Putamen (tissue), 1 donor: ENCODE data around the gene COG7.
"Not testable (repeated sequence)": the region's sequence is repeated elsewhere in the genome, so short reads cannot be mapped to it uniquely, and the experiment has no call there.

ENCODE experiments used
- DNase-seq: peaks from one replicate; pipeline ENCODE4 v3.0.0-alpha.2; 2016; ENCODE audit warnings: low spot score

The COG7 gene

DNA sequence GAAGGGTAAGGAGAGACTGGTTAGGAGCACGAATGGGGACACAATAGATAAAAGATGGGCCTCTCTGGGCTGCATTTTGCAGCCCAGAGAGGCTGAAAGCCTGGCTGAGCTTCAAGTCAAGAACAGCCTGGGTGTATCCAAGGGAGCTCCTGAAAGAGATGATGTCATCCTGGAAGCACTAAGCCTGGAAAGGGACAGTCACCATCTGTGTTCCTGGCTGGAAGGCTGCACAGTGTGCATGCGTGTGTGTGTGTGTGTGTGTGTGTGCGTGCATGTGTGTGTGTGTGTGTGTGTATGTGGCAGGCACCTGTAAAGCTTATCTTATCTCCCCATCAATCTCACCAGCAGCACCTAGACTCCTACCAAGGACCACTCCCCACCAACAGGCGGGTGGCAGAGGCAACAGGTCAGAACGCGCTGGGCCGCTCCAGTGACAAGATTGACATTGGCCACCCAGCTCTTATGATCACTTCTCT is 44.1 kb downstream of the COG7 start:
- no peak for DNase-seq

- DNase-seq: no peak
These were observed 44.7 kb downstream of the COG7 start for GRCh38 chr16:23408242-23408822.

- no peak for DNase-seq
These were observed 45.4 kb downstream of the COG7 start for GRCh38 chr16:23407436-23408127.

GRCh38 chr16:23406546-23407240 is 46.3 kb downstream of the COG7 start:
- DNase-seq: no peak

DNA sequence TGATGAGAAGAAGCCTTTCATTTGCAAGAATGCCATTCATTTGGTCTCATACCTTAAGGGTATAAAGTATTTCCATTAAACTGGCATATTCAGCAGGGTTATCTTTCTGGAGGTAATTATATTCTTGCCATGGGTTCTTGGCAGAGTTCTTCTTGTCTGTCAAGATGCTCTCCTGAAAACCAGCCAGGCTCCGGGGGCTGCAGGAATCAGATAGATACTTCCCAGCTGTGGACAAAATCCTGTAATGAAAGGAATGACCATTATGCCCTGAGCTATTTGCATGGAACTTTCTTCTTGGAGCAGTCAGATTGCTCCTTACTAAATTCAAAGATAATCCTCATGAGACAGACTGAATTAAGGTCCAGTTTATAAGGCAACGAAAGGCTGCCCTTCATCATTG is 47.0 kb downstream of the COG7 start:
- DNase-seq: no peak

DNA sequence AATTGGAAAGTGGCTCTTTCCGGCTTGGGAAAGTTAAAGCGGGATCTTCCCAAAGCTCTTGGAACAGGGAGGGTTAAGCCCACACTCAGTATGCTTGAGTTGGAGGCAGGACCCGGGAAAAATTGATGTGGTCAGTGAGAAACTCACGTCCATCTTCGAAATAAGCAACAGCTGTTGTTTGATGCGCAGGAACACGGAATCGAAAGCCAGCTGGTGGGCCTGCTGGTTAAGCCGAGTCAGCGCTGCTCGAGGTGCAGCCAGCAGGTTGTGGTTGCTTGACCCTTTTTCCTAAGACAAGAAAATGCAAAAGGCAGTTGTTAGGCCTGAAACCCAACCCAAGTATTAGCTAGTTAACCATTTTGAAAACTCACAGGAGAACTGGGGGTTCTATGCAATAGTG is 49.4 kb downstream of the COG7 start:
- no peak for DNase-seq

GRCh38 chr16:23402100-23402499 is 50.9 kb downstream of the COG7 start:
- DNase-seq: no peak

DNA sequence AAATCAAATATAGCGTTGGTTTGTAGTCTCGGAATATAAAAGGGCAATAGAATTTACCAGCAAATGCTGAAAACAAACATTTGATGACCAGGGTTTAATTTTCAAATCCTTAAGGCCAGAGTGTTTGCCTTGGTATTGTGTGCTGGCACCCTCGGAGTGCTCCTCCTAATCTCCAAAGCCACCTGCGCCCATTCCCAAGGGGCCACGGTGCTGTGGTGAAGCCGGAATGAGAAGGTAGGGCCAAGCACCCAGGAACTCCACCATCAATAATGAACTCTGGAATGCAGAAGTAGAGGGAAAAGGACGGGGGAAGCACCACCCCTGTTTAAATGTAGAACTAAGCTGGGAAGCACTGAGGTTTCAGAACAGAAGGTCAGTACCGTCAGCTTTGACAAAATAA is 51.9 kb downstream of the COG7 start:
- no peak for DNase-seq

DNA sequence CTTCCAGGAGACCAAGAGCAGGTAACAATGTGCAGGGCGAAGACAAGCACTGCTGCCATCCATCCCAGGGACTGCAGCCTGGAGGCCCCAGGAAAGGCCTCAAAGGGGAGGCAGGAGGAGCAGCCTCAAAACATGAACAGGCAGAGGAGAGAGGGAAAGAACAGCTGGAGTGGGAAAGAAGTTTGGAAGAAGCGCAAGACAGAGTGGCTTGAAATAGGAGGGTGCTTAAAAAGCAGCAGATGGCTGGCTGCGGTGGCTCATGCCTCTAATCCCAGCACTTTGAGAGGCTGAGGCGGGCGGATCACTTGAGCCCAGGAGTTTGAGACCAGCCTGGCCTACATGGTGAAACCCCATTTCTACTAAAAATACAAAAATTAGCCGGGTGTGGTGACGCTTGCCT is 52.5 kb downstream of the COG7 start:
- DNase-seq: not testable (repeated sequence)

- DNase-seq: no peak
These were observed 53.8 kb downstream of the COG7 start for GRCh38 chr16:23398987-23399805.

- no peak for DNase-seq
These were observed 55.5 kb downstream of the COG7 start for GRCh38 chr16:23397464-23397863.

GRCh38 chr16:23395732-23396131 is 57.3 kb downstream of the COG7 start:
- no peak for DNase-seq

- no peak for DNase-seq
These were observed 58.7 kb downstream of the COG7 start for GRCh38 chr16:23394141-23394831.

DNA sequence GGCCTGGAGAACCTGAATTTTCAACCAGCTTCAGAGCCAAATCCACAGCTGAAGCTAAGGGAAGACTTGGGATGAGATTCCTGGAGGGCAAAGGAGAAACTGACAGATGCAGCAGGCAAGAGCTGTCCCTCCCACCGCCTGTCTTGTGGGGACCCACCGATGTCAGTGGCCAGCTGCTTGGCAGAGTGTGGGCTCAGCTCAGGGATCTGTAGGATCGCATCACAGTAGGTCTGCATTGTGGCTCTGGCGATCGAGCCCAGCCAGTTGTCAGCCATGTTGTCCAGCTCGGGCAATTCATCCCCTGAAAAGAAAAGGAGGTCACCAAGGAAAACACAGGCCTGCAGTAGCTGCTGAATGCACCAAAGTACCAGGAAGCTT is 60.8 kb downstream of the COG7 start:
- DNase-seq: no peak

GRCh38 chr16:23391381-23392222 is 61.4 kb downstream of the COG7 start:
- DNase-seq: no peak

DNA sequence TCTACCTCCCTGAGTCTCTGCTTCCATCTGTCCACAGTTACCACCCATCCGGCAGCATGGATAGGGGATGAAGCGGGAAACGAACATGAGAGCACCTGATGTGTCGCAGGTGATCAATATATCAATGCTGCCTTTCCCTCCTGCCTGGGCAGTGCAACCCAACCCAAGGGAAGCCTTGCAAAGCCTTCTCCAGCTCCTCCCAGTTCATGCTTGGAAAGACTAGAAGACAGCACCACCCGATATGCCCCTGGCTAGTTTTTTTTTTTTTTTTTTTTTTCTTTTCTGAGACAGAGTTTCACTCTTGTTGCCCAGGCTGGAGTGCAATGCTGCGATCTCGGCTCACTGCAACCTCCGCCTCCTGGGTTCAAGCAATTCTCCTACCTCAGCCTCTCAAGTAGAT is 63.1 kb downstream of the COG7 start:
- not testable (repeated sequence) for DNase-seq

DNA sequence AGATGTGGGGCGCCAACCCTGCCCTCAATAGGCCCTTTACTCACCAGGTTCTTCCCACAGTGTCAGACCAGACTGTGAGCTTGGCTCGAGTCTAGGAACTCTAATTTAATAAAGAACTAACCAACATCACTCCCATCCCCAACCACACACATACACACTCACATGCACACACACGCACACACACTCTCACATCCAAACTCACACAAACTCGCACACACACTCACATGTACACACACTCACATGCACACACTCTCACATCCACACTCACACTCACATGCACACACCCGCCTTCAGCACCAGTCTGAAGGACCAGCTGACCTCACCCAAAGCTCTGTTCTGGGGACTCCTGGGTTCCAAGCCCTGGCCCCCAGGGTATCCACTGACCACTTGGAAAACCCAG is 63.8 kb downstream of the COG7 start:
- no peak for DNase-seq

DNA sequence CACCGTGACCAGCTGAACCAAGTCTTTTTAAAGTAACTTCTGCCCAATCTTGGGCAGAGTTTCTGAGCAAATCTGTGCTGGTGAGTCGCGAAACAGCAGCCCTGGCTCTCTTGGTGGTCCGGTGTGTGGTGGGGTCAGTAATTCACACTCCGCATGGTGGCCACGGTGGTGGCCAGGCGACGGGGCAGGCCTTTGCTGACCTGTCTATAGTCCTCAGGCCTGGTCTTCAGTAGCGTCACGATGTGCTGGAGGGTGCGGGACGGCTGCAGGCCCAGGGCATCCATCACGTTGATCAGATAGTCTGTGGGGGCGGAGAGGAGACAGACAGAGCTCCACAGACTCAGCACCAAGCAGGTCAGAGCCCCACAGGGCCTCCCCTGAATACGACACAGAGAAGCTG is 64.2 kb downstream of the COG7 start:
- DNase-seq: no peak

DNA sequence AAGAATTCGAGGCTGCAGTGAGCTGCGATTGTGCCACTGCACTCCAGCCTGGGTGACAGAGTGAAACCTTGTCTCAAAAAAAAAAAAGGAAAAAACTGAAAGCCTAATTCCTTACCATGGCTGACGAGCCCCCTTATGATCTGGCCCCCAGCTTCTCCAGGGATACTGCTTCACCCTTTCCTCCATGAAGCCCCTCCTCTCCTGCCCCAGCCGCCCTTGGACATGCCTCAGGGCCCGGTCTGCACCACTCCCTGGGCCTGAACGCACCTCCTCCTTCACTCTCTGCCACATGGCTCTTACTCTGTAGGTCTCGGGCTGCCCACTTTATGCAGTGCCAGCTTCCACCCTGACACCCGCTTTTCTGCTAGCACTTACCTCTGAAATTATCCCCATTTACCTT is 65.3 kb downstream of the COG7 start:
- no peak for DNase-seq

DNA sequence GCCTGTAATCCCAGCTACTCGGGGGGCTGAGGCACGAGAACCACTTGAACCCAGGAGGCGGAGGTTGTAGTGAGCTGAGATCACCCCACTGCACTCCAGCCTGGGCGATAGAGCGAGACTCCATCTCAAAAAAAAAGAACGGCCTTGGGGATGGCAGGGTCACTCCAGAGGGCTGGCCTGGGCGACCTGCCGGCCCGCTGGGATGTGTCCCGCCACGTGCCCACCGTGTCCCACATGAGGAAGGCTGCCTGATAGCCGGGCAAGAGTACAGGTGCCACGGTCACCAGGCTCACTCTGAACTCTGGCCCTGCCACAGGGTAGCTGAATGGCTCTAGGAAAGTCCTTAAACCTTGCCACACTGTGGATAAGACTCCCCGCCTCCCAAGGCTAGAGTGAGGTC is 67.5 kb downstream of the COG7 start:
- DNase-seq: no peak

GRCh38 chr16:23384878-23385277 is 68.1 kb downstream of the COG7 start:
- DNase-seq: no peak
